Fibroblast of lung (primary cell): ENCODE data around the gene UGP2. TPM values are rescaled to one million over a fixed set of nuclear protein-coding genes. Genes with fewer than 3 reads are reported as not detected.
A peak's percentile ranks its signal among the peaks of the same experiment; 100 is the strongest.

Source experiments
- DNase-seq, 2 donors: peaks; one replicate each; pipeline versions ENCODE4 v3.0.0 to v3.0.0-alpha.2; 2010; ENCODE audit warnings: low read depth in 2 of 2
- H2AFZ ChIP-seq: 2 replicates; pipeline ENCODE4 v1.5.1; 2012; ENCODE audit warnings: low read length, control low read depth, inconsistent platforms
- H3K27ac ChIP-seq: 2 replicates; pipeline ENCODE4 v1.5.1; 2011; ENCODE audit warnings: low read length, control low read depth; ENCODE audit not compliant: insufficient read depth
- H3K27me3 ChIP-seq: 2 replicates; pipeline ENCODE4 v1.5.1; 2011; ENCODE audit warnings: mild to moderate bottlenecking, low read length; ENCODE audit not compliant: control insufficient read depth, insufficient read depth
- H3K36me3 ChIP-seq: 2 replicates; pipeline ENCODE4 v1.5.1; 2011; ENCODE audit warnings: low read length; ENCODE audit not compliant: control insufficient read depth, insufficient read depth
- H3K4me1 ChIP-seq: 2 replicates; pipeline ENCODE4 v1.5.1; 2011; ENCODE audit warnings: low read length; ENCODE audit not compliant: control insufficient read depth, insufficient read depth; ENCODE audit errors: extremely low read depth
- H3K4me2 ChIP-seq: 2 replicates; pipeline ENCODE4 v1.5.1; 2011; ENCODE audit warnings: low read length, control low read depth; ENCODE audit not compliant: insufficient read depth; ENCODE audit errors: extremely low read depth
- H3K4me3 ChIP-seq, 4 experiments: fragments of 200-600 bp in 1 of 4; sonication (generic) in 1 of 4; replicated peaks in 1 of 4; 2 replicates each; pipeline ENCODE4 v1.5.1; 2011 to 2016; ENCODE audit warnings: low read length in 4 of 4, low read depth in 3 of 4, mild to moderate bottlenecking in 3 of 4, control low read depth in 2 of 4, inconsistent platforms in 1 of 4, mixed read lengths in 1 of 4; ENCODE audit not compliant: insufficient read depth in 1 of 4; ENCODE audit errors: control extremely low read depth in 1 of 4
- H3K79me2 ChIP-seq: 2 replicates; pipeline ENCODE4 v1.5.1; 2012; ENCODE audit warnings: mild to moderate bottlenecking, low read length, inconsistent platforms; ENCODE audit not compliant: control insufficient read depth, insufficient read depth
- H3K9ac ChIP-seq: 2 replicates; pipeline ENCODE4 v1.5.1; 2011; ENCODE audit warnings: mild to moderate bottlenecking, low read length, control low read depth; ENCODE audit not compliant: insufficient read depth
- H3K9me3 ChIP-seq: 2 replicates; pipeline ENCODE4 v1.5.1; 2012; ENCODE audit warnings: low read depth, low read length; ENCODE audit not compliant: control insufficient read depth, insufficient read depth
- H4K20me1 ChIP-seq: 2 replicates; pipeline ENCODE4 v1.5.1; 2011; ENCODE audit warnings: low read length; ENCODE audit not compliant: control insufficient read depth, insufficient read depth; ENCODE audit errors: extremely low read depth
- EZH2 ChIP-seq: IDR thresholded peaks from 2 replicates; pipeline ENCODE4 v1.5.1; 2012; ENCODE audit warnings: low read length, control low read depth, mild to moderate bottlenecking; ENCODE audit errors: missing control alignments
- polyA plus RNA-seq, 2 donors: library from polyadenylated mRNA; depleted of rRNA in 1 of 2; stranded (reverse) in 1 of 2; unstranded in 1 of 2; fragments of >200 nt; gene quantifications; 2 replicates each; pipeline ENCODE4 v1.2.1, GENCODE V29; 2011 to 2012; ENCODE audit warnings: missing spikeins in 1 of 2
- total RNA-seq: library from RNA; depleted of rRNA; stranded (reverse); fragments of >200 nt; gene quantifications from 2 replicates; pipeline ENCODE4 v1.2.1, GENCODE V29; 2014
- TF ChIP-seq, protein P1 (sequence below), 2 donors: IDR thresholded peaks in 1 of 2; conservative IDR thresholded peaks in 1 of 2; 1 replicate in 1 of 2; 2 replicates in 1 of 2; pipeline ENCODE4 v1.5.1; 2011 to 2012; ENCODE audit warnings: low read length in 2 of 2, control low read depth in 1 of 2, inconsistent platforms in 1 of 2, low read depth in 1 of 2, mild to moderate bottlenecking in 1 of 2

UGP2 gene
- total and polyA plus RNA-seq, 2 donors (not counting 1 experiment from before 2014, with no cell fraction given): 77.8 to 180 TPM

DNA sequence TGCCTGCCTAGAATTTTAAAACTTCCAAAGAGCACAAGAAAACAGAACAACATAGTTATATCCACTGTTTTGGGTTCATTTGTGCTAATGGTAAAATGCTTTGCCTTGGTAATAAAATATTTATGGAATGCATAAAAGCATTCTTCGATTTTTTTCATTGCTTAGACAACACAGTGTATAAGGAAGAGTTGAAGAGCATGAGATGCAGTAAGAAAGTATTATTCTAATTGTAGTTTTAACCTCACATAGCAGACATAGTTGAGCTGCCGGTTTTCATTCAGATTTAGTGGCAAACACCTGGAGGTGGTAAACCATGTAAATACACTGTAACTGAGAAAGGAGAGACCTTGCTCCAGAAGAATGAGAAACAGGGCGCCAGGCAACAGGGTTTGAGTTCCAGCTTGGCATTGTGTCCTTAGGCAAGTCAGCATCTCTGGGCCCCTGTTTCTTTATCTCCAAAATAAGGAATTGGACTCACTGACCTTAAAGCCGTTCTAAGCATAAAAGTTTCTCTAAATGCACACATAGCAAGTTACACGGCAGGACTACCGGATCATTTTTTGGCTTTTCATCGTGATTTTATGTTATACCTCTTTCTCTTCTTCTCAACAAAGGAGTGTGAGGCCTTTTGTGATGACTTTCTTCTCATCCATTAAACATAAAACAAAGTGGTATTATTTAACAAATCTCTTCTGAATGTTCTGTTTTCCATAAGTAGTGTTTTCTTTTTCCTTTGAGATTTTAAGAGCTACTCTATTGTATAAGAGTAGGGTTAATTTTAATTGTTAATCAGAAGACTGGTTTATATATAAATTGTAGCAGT is 7.9 kb downstream of the UGP2 start:
- TF ChIP-seq, protein P1, sequence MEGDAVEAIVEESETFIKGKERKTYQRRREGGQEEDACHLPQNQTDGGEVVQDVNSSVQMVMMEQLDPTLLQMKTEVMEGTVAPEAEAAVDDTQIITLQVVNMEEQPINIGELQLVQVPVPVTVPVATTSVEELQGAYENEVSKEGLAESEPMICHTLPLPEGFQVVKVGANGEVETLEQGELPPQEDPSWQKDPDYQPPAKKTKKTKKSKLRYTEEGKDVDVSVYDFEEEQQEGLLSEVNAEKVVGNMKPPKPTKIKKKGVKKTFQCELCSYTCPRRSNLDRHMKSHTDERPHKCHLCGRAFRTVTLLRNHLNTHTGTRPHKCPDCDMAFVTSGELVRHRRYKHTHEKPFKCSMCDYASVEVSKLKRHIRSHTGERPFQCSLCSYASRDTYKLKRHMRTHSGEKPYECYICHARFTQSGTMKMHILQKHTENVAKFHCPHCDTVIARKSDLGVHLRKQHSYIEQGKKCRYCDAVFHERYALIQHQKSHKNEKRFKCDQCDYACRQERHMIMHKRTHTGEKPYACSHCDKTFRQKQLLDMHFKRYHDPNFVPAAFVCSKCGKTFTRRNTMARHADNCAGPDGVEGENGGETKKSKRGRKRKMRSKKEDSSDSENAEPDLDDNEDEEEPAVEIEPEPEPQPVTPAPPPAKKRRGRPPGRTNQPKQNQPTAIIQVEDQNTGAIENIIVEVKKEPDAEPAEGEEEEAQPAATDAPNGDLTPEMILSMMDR (conservative IDR thresholded peaks at IDR 0.05 in 1 of 2, IDR thresholded peaks at IDR 0.05 in 1 of 2; ENCODE audit: low read depth in 1 of 2, low read length in 2 of 2): no peak
- no peak for TF ChIP-seq EZH2
- H3K4me2 ChIP-seq: peak overlapping the region; percentile 74
- H3K79me2 ChIP-seq: peaks cover 95% of the 10 kb centered on the region
- DNase-seq: peak in 1 of 2 donors; percentile 78
- H3K36me3 ChIP-seq: no peaks in the 10 kb centered on the region
- H3K27ac ChIP-seq: no peak overlapping the region
- H2AFZ ChIP-seq: no peak overlapping the region
- peak overlapping the region in 1 of 4 experiments; percentile 2 for H3K4me3 ChIP-seq
- no peak overlapping the region for H3K9ac ChIP-seq
- no peaks in the 10 kb centered on the region for H3K27me3 ChIP-seq
- H3K9me3 ChIP-seq: no peaks in the 10 kb centered on the region
- peaks cover 8% of the 10 kb centered on the region for H3K4me1 ChIP-seq
- peaks cover 3% of the 10 kb centered on the region for H4K20me1 ChIP-seq

DNA sequence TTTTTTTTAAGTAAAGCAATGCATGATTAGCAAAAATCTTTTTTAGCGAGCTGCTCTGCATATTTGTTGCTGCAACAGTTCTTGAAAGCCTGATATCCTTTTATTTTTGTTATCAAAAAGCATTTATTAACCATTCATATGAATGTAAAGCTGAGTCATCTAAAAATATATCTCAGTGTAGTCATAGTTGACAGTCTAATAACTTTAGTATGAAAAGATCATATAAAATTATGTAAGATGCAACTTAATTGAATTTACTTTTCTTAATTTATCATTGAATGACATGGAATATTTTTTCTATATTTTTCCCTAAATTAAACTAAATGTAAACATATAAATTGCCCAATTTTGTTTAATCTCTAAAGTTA is 8.5 kb downstream of the UGP2 start:
- no peak overlapping the region for H2AFZ ChIP-seq
- TF ChIP-seq EZH2: no peak
- TF ChIP-seq, protein P1 (conservative IDR thresholded peaks at IDR 0.05 in 1 of 2, IDR thresholded peaks at IDR 0.05 in 1 of 2; ENCODE audit: low read depth in 1 of 2, low read length in 2 of 2): no peak

DNA sequence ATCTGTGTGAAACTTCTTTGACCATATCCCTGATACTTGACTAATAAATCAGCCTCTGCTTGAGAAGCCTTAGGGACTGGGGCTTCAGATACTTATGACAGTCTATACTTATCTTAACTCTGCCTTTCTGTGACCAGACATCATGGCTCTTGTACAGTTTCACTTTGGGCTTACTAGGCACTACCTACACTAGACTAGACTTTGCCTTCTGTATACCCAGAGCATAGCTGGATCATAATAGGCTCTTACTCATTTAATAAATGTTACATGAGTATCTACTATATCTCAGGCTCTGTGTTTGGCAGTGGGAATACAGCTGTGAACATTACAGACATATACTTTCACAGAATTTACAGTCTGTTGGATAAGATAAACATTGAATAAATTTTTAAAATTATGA is 9.0 kb downstream of the UGP2 start:
- no peak overlapping the region for H3K27ac ChIP-seq
- no peak overlapping the region for H3K9ac ChIP-seq
- peaks cover 3% of the 10 kb centered on the region for H4K20me1 ChIP-seq
- H3K4me2 ChIP-seq: no peak overlapping the region
- no peak overlapping the region for H3K4me3 ChIP-seq
- H3K79me2 ChIP-seq: peaks cover 92% of the 10 kb centered on the region
- TF ChIP-seq, protein P1 (conservative IDR thresholded peaks at IDR 0.05 in 1 of 2, IDR thresholded peaks at IDR 0.05 in 1 of 2; ENCODE audit: low read depth in 1 of 2, low read length in 2 of 2): no peak
- TF ChIP-seq EZH2: no peak
- no peak overlapping the region for H2AFZ ChIP-seq
- DNase-seq: peak in 1 of 2 donors; percentile 11
- no peaks in the 10 kb centered on the region for H3K9me3 ChIP-seq
- H3K27me3 ChIP-seq: no peaks in the 10 kb centered on the region
- H3K36me3 ChIP-seq: no peaks in the 10 kb centered on the region
- peaks cover 8% of the 10 kb centered on the region for H3K4me1 ChIP-seq

More for the DNA sequence above, 8.5 kb downstream of the UGP2 start:
- Histone ChIP-seq H3K9ac (no peak overlapping the region), H3K4me2 (no peak overlapping the region), H3K4me3 (no peak overlapping the region), H3K9me3 (no peaks in the 10 kb centered on the region), H4K20me1 (peaks cover 3% of the 10 kb centered on the region), H3K36me3 (no peaks in the 10 kb centered on the region), H3K4me1 (peaks cover 8% of the 10 kb centered on the region), H3K79me2 (peaks cover 92% of the 10 kb centered on the region), H3K27ac (no peak overlapping the region), H3K27me3 (no peaks in the 10 kb centered on the region)
- DNase-seq: no peak
